ENCODE measurements around the gene RGL4. TPM values are rescaled to one million over a fixed set of nuclear protein-coding genes. Genes with fewer than 3 reads are reported as not detected.
"Not testable (repeated sequence)": the region's sequence is repeated elsewhere in the genome, so short reads cannot be mapped to it uniquely, and the experiment has no call there.

RGL4 gene
- total RNA-seq, 1 donor from 2014 or later: not detected

DNA sequence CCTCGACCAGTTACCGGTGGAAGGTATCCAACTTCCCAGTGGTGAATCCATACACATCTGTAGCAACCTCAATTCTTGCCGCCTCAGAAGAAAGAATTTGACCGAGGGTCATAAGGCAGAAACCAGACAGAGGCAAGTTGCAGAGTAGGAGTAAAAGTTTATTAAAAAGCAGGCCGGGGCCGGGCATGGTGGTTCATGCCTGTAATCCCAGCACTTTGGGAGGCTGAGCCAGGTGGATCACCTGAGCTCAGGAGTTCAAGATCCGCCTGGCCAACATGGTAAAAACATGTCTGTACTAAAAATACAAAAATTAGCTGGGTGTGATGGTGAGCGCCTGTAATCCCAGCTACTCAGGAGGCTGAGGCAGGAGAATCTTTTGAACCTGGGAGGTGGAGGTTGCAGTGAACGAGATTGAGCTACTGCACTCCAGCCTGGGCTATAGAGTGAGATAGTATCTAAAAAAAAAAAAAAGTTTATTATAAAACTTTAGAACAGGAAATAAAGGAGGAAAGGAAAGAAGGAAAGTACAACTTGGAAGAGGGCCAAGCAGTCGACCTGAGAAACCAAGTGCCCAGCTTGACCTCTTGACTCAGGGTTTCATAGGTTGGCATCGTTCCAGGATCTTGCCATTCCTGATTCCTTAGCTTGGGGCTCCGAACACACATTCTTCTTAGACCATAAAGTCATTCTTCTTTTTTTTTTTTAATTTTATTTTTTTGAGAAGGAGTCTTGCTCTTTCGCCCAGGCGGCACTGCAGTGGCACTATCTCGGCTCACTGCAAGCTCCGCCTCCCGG, 27.8 kb downstream of the RGL4 start:
- Histone ChIP-seq H3K27me3 (ENCODE audit: control insufficient read depth, insufficient read depth, low read length) (no peaks in the 10 kb centered on the region), H3K4me3 (ENCODE audit: low read depth, low read length) (no peak overlapping the region), H3K36me3 (ENCODE audit: control insufficient read depth, insufficient read depth, low read length) (peaks cover 5% of the 10 kb centered on the region)
- TF ChIP-seq, protein P1, sequence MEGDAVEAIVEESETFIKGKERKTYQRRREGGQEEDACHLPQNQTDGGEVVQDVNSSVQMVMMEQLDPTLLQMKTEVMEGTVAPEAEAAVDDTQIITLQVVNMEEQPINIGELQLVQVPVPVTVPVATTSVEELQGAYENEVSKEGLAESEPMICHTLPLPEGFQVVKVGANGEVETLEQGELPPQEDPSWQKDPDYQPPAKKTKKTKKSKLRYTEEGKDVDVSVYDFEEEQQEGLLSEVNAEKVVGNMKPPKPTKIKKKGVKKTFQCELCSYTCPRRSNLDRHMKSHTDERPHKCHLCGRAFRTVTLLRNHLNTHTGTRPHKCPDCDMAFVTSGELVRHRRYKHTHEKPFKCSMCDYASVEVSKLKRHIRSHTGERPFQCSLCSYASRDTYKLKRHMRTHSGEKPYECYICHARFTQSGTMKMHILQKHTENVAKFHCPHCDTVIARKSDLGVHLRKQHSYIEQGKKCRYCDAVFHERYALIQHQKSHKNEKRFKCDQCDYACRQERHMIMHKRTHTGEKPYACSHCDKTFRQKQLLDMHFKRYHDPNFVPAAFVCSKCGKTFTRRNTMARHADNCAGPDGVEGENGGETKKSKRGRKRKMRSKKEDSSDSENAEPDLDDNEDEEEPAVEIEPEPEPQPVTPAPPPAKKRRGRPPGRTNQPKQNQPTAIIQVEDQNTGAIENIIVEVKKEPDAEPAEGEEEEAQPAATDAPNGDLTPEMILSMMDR (IDR thresholded peaks at IDR 0.05; ENCODE audit: insufficient read depth, low read length, severe bottlenecking): no peak
- FAIRE-seq (no peak), DNase-seq (ENCODE audit: low read depth) (no peak)

GRCh38 chr22:23720855-23721254, 30.0 kb downstream of the RGL4 start:
- H3K36me3 ChIP-seq (ENCODE audit: control insufficient read depth, insufficient read depth, low read length): no peaks in the 10 kb centered on the region
- TF ChIP-seq, protein P1 (IDR thresholded peaks at IDR 0.05; ENCODE audit: insufficient read depth, low read length, severe bottlenecking): no peak
- DNase-seq (ENCODE audit: low read depth) (no peak), FAIRE-seq (no peak)
- H3K27me3 ChIP-seq (ENCODE audit: control insufficient read depth, insufficient read depth, low read length): no peaks in the 10 kb centered on the region
- no peak overlapping the region for H3K4me3 ChIP-seq (ENCODE audit: low read depth, low read length)

DNA sequence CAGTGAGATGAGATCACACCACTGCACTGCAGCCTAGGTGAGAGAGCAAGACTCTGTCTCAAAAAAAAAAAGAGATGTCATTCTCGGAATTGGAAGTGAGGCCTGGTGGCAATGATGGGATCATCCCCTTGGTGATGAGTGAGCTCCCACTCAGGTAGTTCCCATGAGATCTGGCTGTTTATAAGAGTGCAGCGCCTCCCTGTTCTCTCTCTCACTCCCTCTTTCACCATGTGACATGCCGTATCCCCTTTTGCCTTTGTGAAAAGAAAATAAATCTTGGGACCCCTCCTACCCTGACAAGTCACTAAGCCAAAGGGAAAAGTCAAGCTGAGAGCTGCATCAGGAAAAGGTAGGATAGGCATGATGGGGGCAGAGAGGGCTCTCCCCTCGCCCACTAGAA, 31.3 kb downstream of the RGL4 start:
- no peaks in the 10 kb centered on the region for H3K36me3 ChIP-seq (ENCODE audit: control insufficient read depth, insufficient read depth, low read length)
- TF ChIP-seq, protein P1 (IDR thresholded peaks at IDR 0.05; ENCODE audit: insufficient read depth, low read length, severe bottlenecking): no peak
- FAIRE-seq: no peak
- H3K27me3 ChIP-seq (ENCODE audit: control insufficient read depth, insufficient read depth, low read length): no peaks in the 10 kb centered on the region
- DNase-seq (ENCODE audit: low read depth): no peak
- no peak overlapping the region for H3K4me3 ChIP-seq (ENCODE audit: low read depth, low read length)

GRCh38 chr22:23722724-23723123, 31.9 kb downstream of the RGL4 start:
- no peak for FAIRE-seq
- TF ChIP-seq, protein P1 (IDR thresholded peaks at IDR 0.05; ENCODE audit: insufficient read depth, low read length, severe bottlenecking): no peak
- H3K36me3 ChIP-seq (ENCODE audit: control insufficient read depth, insufficient read depth, low read length): no peaks in the 10 kb centered on the region

DNA sequence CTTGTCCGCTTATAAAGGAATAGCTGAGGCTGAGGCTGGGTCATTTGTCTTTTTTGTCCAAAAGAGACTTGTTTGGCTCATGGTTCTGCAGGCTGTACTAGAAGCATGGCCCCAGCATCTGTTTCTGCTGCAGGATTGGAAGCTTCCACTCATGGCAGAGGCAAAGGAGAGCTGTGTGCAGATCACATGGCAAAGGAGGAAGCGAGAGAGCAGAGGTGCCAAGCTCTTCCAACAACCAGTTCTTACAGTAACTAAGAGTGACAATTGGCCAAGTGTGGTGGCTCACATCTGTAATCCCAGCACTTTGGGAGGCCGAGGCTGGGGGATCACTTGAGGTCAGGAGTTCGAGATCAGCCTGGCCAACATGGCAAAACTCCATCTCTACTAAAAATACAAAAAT, 37.3 kb downstream of the RGL4 start:
- not testable (repeated sequence) for H3K4me3 ChIP-seq (ENCODE audit: low read depth, low read length); DNase-seq (ENCODE audit: low read depth); H3K27me3 ChIP-seq (ENCODE audit: control insufficient read depth, insufficient read depth, low read length); FAIRE-seq; H3K36me3 ChIP-seq (ENCODE audit: control insufficient read depth, insufficient read depth, low read length)

More at GRCh38 chr22:23722724-23723123, 31.9 kb downstream of the RGL4 start:
- Histone ChIP-seq H3K4me3 (ENCODE audit: low read depth, low read length) (no peak overlapping the region), H3K27me3 (ENCODE audit: control insufficient read depth, insufficient read depth, low read length) (no peaks in the 10 kb centered on the region)
- no peak for DNase-seq (ENCODE audit: low read depth)

DNA sequence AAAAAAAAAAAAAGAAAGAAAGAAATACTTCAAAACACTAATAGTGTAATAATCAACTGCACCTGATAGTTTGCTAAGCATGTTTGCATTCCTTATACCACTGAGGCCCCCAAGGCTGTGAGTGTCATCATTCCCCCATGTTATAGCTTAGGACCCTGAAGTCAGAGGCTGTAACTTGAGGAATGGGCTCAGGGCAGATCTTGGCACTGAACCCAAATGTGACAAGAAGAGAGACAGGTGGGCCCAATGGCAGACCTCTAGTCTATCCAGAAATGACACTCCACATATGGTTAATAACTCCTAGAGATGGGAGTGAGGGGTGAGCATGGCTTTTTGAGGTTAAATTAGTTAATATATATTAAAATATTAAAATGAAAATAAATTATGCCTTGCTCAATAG, 46.9 kb downstream of the RGL4 start:
- H3K27me3 ChIP-seq (ENCODE audit: control insufficient read depth, insufficient read depth, low read length): no peaks in the 10 kb centered on the region
- TF ChIP-seq, protein P1 (IDR thresholded peaks at IDR 0.05; ENCODE audit: insufficient read depth, low read length, severe bottlenecking): no peak
- no peak overlapping the region for H3K4me3 ChIP-seq (ENCODE audit: low read depth, low read length)
- peaks cover under 1% of the 10 kb centered on the region for H3K36me3 ChIP-seq (ENCODE audit: control insufficient read depth, insufficient read depth, low read length)
- FAIRE-seq (no peak), DNase-seq (ENCODE audit: low read depth) (no peak)
